Activated CD8-positive, alpha-beta memory T cell treated with anti-CD3 and anti-CD28 coated beads, Interleukin-2, amount 50 U/mL, for 4 hours (primary cell): Measurements from ENCODE around the gene CATSPERD.
"Not testable (repeated sequence)": the region's sequence is repeated elsewhere in the genome, so short reads cannot be mapped to it uniquely, and the experiment has no call there.

Experiments used
- DNase-seq: peaks from one replicate; pipeline ENCODE4 v3.0.0-alpha.2; 2020

CATSPERD gene

GRCh38 chr19:5743630-5744029 lies 23.2 kb downstream of the CATSPERD start:
- no peak for DNase-seq

GRCh38 chr19:5744999-5745398 lies 24.6 kb downstream of the CATSPERD start:
- not testable (repeated sequence) for DNase-seq

GRCh38 chr19:5748920-5749319 lies 28.5 kb downstream of the CATSPERD start:
- not testable (repeated sequence) for DNase-seq

- DNase-seq = no peak
Measured at GRCh38 chr19:5749505-5749904, 29.1 kb downstream of the CATSPERD start.

GRCh38 chr19:5751709-5752108 lies 31.3 kb downstream of the CATSPERD start:
- DNase-seq = no peak

GRCh38 chr19:5753743-5754142 lies 33.3 kb downstream of the CATSPERD start:
- no peak for DNase-seq

GRCh38 chr19:5762608-5763217 lies 42.3 kb downstream of the CATSPERD start:
- no peak for DNase-seq

- no peak for DNase-seq
Measured at GRCh38 chr19:5765220-5765619, 44.8 kb downstream of the CATSPERD start.

- DNase-seq = no peak
Measured at GRCh38 chr19:5767949-5768348, 47.5 kb downstream of the CATSPERD start.

GRCh38 chr19:5772416-5772815 lies 52.0 kb downstream of the CATSPERD start:
- no peak for DNase-seq

GRCh38 chr19:5773276-5773675 lies 52.8 kb downstream of the CATSPERD start:
- no peak for DNase-seq

- DNase-seq = no peak
Measured at GRCh38 chr19:5774921-5775320, 54.5 kb downstream of the CATSPERD start.

GRCh38 chr19:5775668-5776309 lies 55.4 kb downstream of the CATSPERD start:
- DNase-seq = no peak

- DNase-seq = no peak
Measured at GRCh38 chr19:5778402-5778801, 58.0 kb downstream of the CATSPERD start.

- DNase-seq = not testable (repeated sequence)
Measured at GRCh38 chr19:5780916-5781315, 60.5 kb downstream of the CATSPERD start.

GRCh38 chr19:5782322-5782721 lies 61.9 kb downstream of the CATSPERD start:
- DNase-seq = no peak

GRCh38 chr19:5782945-5783919 lies 62.8 kb downstream of the CATSPERD start:
- no peak for DNase-seq

- DNase-seq = no peak
Measured at GRCh38 chr19:5784581-5785147, 64.2 kb downstream of the CATSPERD start, which contains the start of gene PRR22. Gene PRR22 (minus strand): TSS chr19:5784746. CDS start chr19:5784660, 86 bp downstream.

- no peak for DNase-seq
Measured at GRCh38 chr19:5785423-5785822, 65.0 kb downstream of the CATSPERD start.

GRCh38 chr19:5786593-5787408 lies 66.4 kb downstream of the CATSPERD start:
- no peak for DNase-seq

GRCh38 chr19:5787409-5788182 lies 67.2 kb downstream of the CATSPERD start:
- DNase-seq = no peak
